Large intestine (tissue), 1 donor: ENCODE measurements around the gene TCAF2. TPM values are rescaled to one million over a fixed set of nuclear protein-coding genes. Genes with fewer than 3 reads are reported as not detected.

Source experiments
- polyA plus RNA-seq: library from polyadenylated mRNA; unstranded; fragments of 120-200 nt; gene quantifications from one replicate; pipeline ENCODE4 v1.2.1, GENCODE V29; 2013

The TCAF2 gene
- polyA plus RNA-seq, 1 donor, result 0.99 TPM

Other genes starting within 250 kb of the TCAF2 start
- gene ZYX, start 239.6 kb upstream of the TCAF2 start, polyA plus RNA-seq, result 104 TPM
- 42.5 TPM for gene EPHA1, start 212.1 kb upstream of the TCAF2 start, polyA plus RNA-seq
- gene TAS2R60, start 177.5 kb upstream of the TCAF2 start, polyA plus RNA-seq, result not detected
- not detected for gene TAS2R41, start 143.1 kb upstream of the TCAF2 start, polyA plus RNA-seq
- gene CTAGE15, start 49.2 kb upstream of the TCAF2 start, polyA plus RNA-seq, result 5.2 TPM
- not detected for gene CTAGE6, start 136.7 kb downstream of the TCAF2 start, polyA plus RNA-seq